Measurements from ENCODE around the gene PRKCA. TPM values are rescaled to one million over a fixed set of nuclear protein-coding genes. Genes with fewer than 3 reads are reported as not detected.

Gene PRKCA
- polyA plus RNA-seq, 2 of the 4 experiments (the other 2 are of a cell fraction), result 28.8 to 65.0 TPM

DNA sequence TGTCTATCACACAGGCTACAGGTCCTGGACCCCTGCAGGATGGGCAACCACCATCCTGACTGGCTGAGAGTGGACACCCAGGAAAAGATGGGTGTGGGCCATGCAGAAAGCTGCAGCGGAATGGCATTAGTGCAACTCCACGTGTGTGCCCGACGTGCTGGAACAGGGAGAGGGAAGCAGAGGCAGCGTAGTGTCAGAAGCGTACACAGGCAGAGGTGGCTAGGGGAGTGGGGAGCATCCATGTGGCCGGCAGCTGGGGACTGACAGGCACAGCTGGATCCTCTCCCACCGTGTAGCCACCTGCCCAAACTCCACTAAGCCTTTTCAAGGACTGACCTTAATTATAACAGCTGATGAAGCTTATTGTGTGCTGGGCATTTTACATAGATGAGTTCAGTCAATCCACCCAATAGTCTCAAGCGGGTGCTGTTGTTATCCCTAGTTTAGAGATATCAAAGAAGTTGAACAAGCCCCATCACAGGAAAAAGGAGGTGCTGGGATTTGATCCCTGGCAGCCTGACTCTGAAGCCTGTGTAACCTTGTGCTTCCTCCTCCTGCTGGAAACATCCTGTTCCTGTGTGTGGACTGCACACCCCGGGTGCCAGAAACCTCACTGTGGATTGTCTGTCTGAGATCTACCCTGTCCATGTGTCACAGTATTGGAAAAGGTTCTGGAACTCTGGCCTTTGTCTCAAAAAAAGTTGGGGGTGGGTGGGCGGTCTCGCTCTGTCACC, 114.0 kb downstream of the PRKCA start:
- Histone ChIP-seq H3K4me2 (peak overlapping the region; percentile 56; the same call in 2 of the 3 replicates), H3K9me3 (no peaks in the 10 kb centered on the region), H3K4me3 (no peak overlapping the region), H3K4me1 (peaks cover 59% of the 10 kb centered on the region), H3K27ac (peak overlapping the region in 1 of 2 experiments; percentile 76; a peak in 3 of 6 replicates)
- no peak for DNase-seq (ENCODE audit: low read depth in 1 of 2, low spot score in 1 of 2)
- no peak for FAIRE-seq
- POLR2A ChIA-PET, result no interaction called here
- ATAC-seq, result peak in 1 of 2 experiments; percentile 16; a peak in 2 of 6 replicates
- CTCF ChIA-PET, result interaction anchor here (0.6 to 1.6 kb wide), 8 partner anchors 12 to 216 kb away, joined by 3 to 5 read pairs (median 3); no protein-coding TSS in a partner anchor
- 94% methylated on average over 12 of the region's 12 CpGs for WGBS (ENCODE audit: missing lambda C conversion rate)
- TF ChIP-seq ZFP36 (IDR thresholded peaks at IDR 0.05; ENCODE audit: borderline replicate concordance, partially characterized antibody), result no peak

DNA sequence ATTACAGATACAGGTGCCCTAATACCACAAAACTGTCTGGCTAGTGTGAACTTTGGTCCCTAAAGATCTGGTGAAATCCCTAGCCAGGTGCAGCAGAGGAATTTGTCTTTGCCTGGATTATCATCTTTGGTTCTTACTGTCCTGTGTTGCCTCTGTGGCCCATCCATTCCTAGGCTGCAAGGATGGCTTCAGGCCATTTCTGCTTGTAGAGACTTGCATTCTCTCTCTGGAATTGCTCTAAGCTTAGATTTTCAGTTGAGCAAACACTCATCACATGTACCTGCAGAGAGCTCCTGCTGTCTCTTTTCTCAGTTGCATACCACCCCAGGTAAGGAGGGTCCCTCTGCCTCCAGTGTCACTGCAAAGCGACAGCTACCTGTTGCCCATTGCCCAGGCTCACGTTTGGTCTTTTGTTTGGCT, 114.9 kb downstream of the PRKCA start:
- TF ChIP-seq EHF (CRISPR knock-in tag; IDR thresholded peaks at IDR 0.05), result no peak
- TF ChIP-seq FOXS1 (CRISPR knock-in tag; IDR thresholded peaks at IDR 0.05), result no peak
- TF ChIP-seq, protein P1, sequence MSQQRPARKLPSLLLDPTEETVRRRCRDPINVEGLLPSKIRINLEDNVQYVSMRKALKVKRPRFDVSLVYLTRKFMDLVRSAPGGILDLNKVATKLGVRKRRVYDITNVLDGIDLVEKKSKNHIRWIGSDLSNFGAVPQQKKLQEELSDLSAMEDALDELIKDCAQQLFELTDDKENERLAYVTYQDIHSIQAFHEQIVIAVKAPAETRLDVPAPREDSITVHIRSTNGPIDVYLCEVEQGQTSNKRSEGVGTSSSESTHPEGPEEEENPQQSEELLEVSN (IDR thresholded peaks at IDR 0.05; ENCODE audit: borderline replicate concordance, low read depth), result no peak
- TF ChIP-seq, protein P2, sequence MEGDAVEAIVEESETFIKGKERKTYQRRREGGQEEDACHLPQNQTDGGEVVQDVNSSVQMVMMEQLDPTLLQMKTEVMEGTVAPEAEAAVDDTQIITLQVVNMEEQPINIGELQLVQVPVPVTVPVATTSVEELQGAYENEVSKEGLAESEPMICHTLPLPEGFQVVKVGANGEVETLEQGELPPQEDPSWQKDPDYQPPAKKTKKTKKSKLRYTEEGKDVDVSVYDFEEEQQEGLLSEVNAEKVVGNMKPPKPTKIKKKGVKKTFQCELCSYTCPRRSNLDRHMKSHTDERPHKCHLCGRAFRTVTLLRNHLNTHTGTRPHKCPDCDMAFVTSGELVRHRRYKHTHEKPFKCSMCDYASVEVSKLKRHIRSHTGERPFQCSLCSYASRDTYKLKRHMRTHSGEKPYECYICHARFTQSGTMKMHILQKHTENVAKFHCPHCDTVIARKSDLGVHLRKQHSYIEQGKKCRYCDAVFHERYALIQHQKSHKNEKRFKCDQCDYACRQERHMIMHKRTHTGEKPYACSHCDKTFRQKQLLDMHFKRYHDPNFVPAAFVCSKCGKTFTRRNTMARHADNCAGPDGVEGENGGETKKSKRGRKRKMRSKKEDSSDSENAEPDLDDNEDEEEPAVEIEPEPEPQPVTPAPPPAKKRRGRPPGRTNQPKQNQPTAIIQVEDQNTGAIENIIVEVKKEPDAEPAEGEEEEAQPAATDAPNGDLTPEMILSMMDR (IDR thresholded peaks at IDR 0.05), result no peak
- TF ChIP-seq ZNF302 (CRISPR knock-in tag; IDR thresholded peaks at IDR 0.05), result no peak
- TF ChIP-seq MAFK (IDR thresholded peaks at IDR 0.05; ENCODE audit: partially characterized antibody), result no peak
- no peak for TF ChIP-seq JUN (IDR thresholded peaks at IDR 0.05)
- no peak for TF ChIP-seq HDAC2 (IDR thresholded peaks at IDR 0.05)
- TF ChIP-seq, protein P3, sequence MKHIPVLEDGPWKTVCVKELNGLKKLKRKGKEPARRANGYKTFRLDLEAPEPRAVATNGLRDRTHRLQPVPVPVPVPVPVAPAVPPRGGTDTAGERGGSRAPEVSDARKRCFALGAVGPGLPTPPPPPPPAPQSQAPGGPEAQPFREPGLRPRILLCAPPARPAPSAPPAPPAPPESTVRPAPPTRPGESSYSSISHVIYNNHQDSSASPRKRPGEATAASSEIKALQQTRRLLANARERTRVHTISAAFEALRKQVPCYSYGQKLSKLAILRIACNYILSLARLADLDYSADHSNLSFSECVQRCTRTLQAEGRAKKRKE (CRISPR knock-in tag; IDR thresholded peaks at IDR 0.05; ENCODE audit: low read depth), result no peak
- no peak for TF ChIP-seq HEYL (CRISPR knock-in tag; IDR thresholded peaks at IDR 0.05)
- TF ChIP-seq ZC3H11A (IDR thresholded peaks at IDR 0.05), result no peak
- no peak for TF ChIP-seq TFCP2L1 (CRISPR knock-in tag; IDR thresholded peaks at IDR 0.05)
- no peak for TF ChIP-seq CBX8 (IDR thresholded peaks at IDR 0.05)
- TF ChIP-seq, protein P4, sequence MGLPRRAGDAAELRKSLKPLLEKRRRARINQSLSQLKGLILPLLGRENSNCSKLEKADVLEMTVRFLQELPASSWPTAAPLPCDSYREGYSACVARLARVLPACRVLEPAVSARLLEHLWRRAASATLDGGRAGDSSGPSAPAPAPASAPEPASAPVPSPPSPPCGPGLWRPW (IDR thresholded peaks at IDR 0.05), result no peak
- TF ChIP-seq HOXA7 (CRISPR knock-in tag; IDR thresholded peaks at IDR 0.05), result no peak
- TF ChIP-seq, protein P5, sequence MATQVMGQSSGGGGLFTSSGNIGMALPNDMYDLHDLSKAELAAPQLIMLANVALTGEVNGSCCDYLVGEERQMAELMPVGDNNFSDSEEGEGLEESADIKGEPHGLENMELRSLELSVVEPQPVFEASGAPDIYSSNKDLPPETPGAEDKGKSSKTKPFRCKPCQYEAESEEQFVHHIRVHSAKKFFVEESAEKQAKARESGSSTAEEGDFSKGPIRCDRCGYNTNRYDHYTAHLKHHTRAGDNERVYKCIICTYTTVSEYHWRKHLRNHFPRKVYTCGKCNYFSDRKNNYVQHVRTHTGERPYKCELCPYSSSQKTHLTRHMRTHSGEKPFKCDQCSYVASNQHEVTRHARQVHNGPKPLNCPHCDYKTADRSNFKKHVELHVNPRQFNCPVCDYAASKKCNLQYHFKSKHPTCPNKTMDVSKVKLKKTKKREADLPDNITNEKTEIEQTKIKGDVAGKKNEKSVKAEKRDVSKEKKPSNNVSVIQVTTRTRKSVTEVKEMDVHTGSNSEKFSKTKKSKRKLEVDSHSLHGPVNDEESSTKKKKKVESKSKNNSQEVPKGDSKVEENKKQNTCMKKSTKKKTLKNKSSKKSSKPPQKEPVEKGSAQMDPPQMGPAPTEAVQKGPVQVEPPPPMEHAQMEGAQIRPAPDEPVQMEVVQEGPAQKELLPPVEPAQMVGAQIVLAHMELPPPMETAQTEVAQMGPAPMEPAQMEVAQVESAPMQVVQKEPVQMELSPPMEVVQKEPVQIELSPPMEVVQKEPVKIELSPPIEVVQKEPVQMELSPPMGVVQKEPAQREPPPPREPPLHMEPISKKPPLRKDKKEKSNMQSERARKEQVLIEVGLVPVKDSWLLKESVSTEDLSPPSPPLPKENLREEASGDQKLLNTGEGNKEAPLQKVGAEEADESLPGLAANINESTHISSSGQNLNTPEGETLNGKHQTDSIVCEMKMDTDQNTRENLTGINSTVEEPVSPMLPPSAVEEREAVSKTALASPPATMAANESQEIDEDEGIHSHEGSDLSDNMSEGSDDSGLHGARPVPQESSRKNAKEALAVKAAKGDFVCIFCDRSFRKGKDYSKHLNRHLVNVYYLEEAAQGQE (IDR thresholded peaks at IDR 0.05), result no peak
- no peak for TF ChIP-seq RAD21 (conservative IDR thresholded peaks at IDR 0.05 in 1 of 2, IDR thresholded peaks at IDR 0.05 in 1 of 2)
- TF ChIP-seq NPAS2 (CRISPR knock-in tag; IDR thresholded peaks at IDR 0.05; ENCODE audit: borderline replicate concordance), result no peak
- TF ChIP-seq, protein P6, sequence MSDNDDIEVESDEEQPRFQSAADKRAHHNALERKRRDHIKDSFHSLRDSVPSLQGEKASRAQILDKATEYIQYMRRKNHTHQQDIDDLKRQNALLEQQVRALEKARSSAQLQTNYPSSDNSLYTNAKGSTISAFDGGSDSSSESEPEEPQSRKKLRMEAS (IDR thresholded peaks at IDR 0.05), result no peak
- TF ChIP-seq, protein P7, sequence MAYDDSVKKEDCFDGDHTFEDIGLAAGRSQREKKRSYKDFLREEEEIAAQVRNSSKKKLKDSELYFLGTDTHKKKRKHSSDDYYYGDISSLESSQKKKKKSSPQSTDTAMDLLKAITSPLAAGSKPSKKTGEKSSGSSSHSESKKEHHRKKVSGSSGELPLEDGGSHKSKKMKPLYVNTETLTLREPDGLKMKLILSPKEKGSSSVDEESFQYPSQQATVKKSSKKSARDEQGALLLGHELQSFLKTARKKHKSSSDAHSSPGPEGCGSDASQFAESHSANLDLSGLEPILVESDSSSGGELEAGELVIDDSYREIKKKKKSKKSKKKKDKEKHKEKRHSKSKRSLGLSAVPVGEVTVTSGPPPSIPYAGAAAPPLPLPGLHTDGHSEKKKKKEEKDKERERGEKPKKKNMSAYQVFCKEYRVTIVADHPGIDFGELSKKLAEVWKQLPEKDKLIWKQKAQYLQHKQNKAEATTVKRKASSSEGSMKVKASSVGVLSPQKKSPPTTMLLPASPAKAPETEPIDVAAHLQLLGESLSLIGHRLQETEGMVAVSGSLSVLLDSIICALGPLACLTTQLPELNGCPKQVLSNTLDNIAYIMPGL (CRISPR knock-in tag; IDR thresholded peaks at IDR 0.05; ENCODE audit: borderline replicate concordance), result no peak
- Histone ChIP-seq H3K27ac (peak overlapping the region in 1 of 2 experiments; percentile 22; a peak in 3 of 6 replicates), H3K4me2 (no peak overlapping the region), H3K4me1 (peaks cover 69% of the 10 kb centered on the region), H3K9me3 (no peaks in the 10 kb centered on the region), H3K4me3 (no peak overlapping the region)
- ChIA-PET CTCF (interaction anchor here (0.6 to 1.6 kb wide), 4 partner anchors 13 to 202 kb away, joined by 3 to 4 read pairs (median 3); no protein-coding TSS in a partner anchor), POLR2A (no interaction called here)
- FAIRE-seq (no peak), ATAC-seq (no peak), DNase-seq (ENCODE audit: low read depth in 1 of 2, low spot score in 1 of 2) (no peak)
- WGBS (ENCODE audit: missing lambda C conversion rate), result 89% methylated on average over 2 of the region's 2 CpGs
